HepG2 (cell line): ENCODE data around the gene IPO5. TPM values are rescaled to one million over a fixed set of nuclear protein-coding genes. Genes with fewer than 3 reads are reported as not detected.

Experiments used
- ATAC-seq: fragments of 200-7000 bp; cut with Tn5 transposase; 3 replicates; pipeline ENCODE4 v1.9.1; 2020; ENCODE audit warnings: mild to moderate bottlenecking, moderate library complexity
- BruUV-seq: library from RNA; stranded (reverse); fragments of 400-500 nt; replicated peaks from 2 replicates; lab custom pipeline; 2021; lab: Mats Ljungman, UMichigan
- CTCF ChIA-PET: fragments of 300-600 bp; formaldehyde crosslinking; extraction: SDS; loops from one replicate; lab custom pipeline; 2021; ENCODE audit warnings: low total read pairs, inconsistent platforms, low intra/inter-chr PET ratio; lab: Yijun Ruan, JAX
- POLR2A ChIA-PET: fragments of 350-600 bp; sonication (Branson Sonifier 250); formaldehyde crosslinking; loops from one replicate; lab custom pipeline; 2020; ENCODE audit warnings: antibody characterized with exemption, inconsistent platforms; lab: Yijun Ruan, JAX
- DNase-seq: peaks from one replicate; pipeline ENCODE4 v3.0.0-alpha.2; 2015; ENCODE audit warnings: low spot score
- FAIRE-seq: peaks from 3 replicates; lab custom pipeline; 2011; peaks lifted over from hg19 to GRCh38; lab: Jason Lieb, UNC
- H2AFZ ChIP-seq: one replicate; pipeline ENCODE4 v1.6.1; 2011; ENCODE audit warnings: low read length, inconsistent platforms
- H3K27ac ChIP-seq: fragments of 300-600 bp; 3 replicates; pipeline ENCODE4 v1.8.0; 2011; ENCODE audit warnings: mixed run types, mild to moderate bottlenecking, mixed read lengths, low read length, inconsistent platforms; ENCODE audit not compliant: insufficient read depth; ENCODE audit errors: extremely low read length
- H3K27me3 ChIP-seq, 2 experiments: fragments of 200-600 bp in 1 of 2; 2 replicates in 1 of 2; 3 replicates in 1 of 2; pipeline versions ENCODE4 v1.6.0 to v1.8.0; 2011; ENCODE audit warnings: low read length in 2 of 2, mild to moderate bottlenecking in 2 of 2, moderate library complexity in 2 of 2, inconsistent platforms in 1 of 2; ENCODE audit not compliant: insufficient read depth in 2 of 2, control insufficient read depth in 1 of 2
- H3K36me3 ChIP-seq, 2 experiments: fragments of 200-600 bp in 1 of 2; replicated peaks in 1 of 2; 2 replicates in 1 of 2; 3 replicates in 1 of 2; pipeline versions ENCODE4 v1.5.1 to v1.8.0; 2011; ENCODE audit warnings: low read length in 2 of 2, inconsistent platforms in 1 of 2; ENCODE audit not compliant: insufficient read depth in 2 of 2, control insufficient read depth in 1 of 2
- H3K4me1 ChIP-seq: 2 replicates; pipeline ENCODE4 v1.5.1; 2012; ENCODE audit warnings: low read length, inconsistent platforms; ENCODE audit not compliant: insufficient read depth
- H3K4me2 ChIP-seq: 2 replicates; pipeline ENCODE4 v1.6.0; 2011; ENCODE audit warnings: low read depth, low read length, inconsistent platforms
- H3K4me3 ChIP-seq, 3 experiments: fragments of 200-600 bp in 1 of 3; sonication (generic), shearing (Covaris generic) in 1 of 3; replicated peaks in 1 of 3; 2 replicates each; pipeline ENCODE4 v1.5.1; 2011 to 2016; ENCODE audit warnings: low read length in 3 of 3, inconsistent platforms in 2 of 3, low read depth in 2 of 3, mild to moderate bottlenecking in 2 of 3, control low read depth in 1 of 3, mixed read lengths in 1 of 3; ENCODE audit not compliant: insufficient read depth in 1 of 3
- H3K79me2 ChIP-seq: one replicate; pipeline ENCODE4 v1.6.1; 2011; ENCODE audit warnings: low read length, inconsistent platforms; ENCODE audit not compliant: insufficient read depth
- H3K9ac ChIP-seq: 2 replicates; pipeline ENCODE4 v1.6.0; 2011; ENCODE audit warnings: mild to moderate bottlenecking, low read depth, low read length, inconsistent platforms; ENCODE audit not compliant: insufficient read depth
- H3K9me3 ChIP-seq: 2 replicates; pipeline ENCODE4 v1.5.1; 2012; ENCODE audit warnings: mild to moderate bottlenecking, low read length
- H4K20me1 ChIP-seq: 2 replicates; pipeline ENCODE4 v1.6.0; 2011; ENCODE audit warnings: inconsistent platforms, mild to moderate bottlenecking, low read length, moderate library complexity; ENCODE audit not compliant: insufficient read depth
- IRX3 ChIP-seq: sonication (generic); formaldehyde crosslinking; IDR thresholded peaks from 2 replicates; pipeline ENCODE4 v1.8.1; 2023; ENCODE audit warnings: mild to moderate bottlenecking, low read depth, missing genetic modification reagents, borderline replicate concordance
- MZF1 ChIP-seq: sonication (generic); formaldehyde crosslinking; IDR thresholded peaks from 2 replicates; pipeline ENCODE4 v1.8.1; 2023; ENCODE audit warnings: mild to moderate bottlenecking, missing genetic modification reagents, borderline replicate concordance
- NONO ChIP-seq, 2 experiments: fragments of 450-650 bp in 1 of 2; sonication (generic) in 1 of 2; formaldehyde crosslinking in 1 of 2; IDR thresholded peaks in 1 of 2; conservative IDR thresholded peaks in 1 of 2; 2 replicates each; pipeline versions ENCODE4 v1.6.1 to v1.8.0; 2017 to 2022; ENCODE audit warnings: mild to moderate bottlenecking in 1 of 2, missing genetic modification reagents in 1 of 2, moderate library complexity in 1 of 2
- RAD51 ChIP-seq: fragments of 450-650 bp; IDR thresholded peaks from 2 replicates; pipeline ENCODE4 v1.6.1; 2016; ENCODE audit warnings: borderline replicate concordance
- RARG ChIP-seq: sonication (generic); formaldehyde crosslinking; IDR thresholded peaks from 2 replicates; pipeline ENCODE4 v1.4.0; 2020; ENCODE audit warnings: low read depth, mild to moderate bottlenecking, missing genetic modification reagents
- SUZ12 ChIP-seq: fragments of 150-350 bp; IDR thresholded peaks from 2 replicates; pipeline ENCODE4 v1.6.1; 2014; ENCODE audit warnings: low read depth, low read length
- ZEB1 ChIP-seq: IDR thresholded peaks from 2 replicates; pipeline ENCODE4 v1.6.1; 2012; ENCODE audit warnings: mild to moderate bottlenecking, low read depth, inconsistent platforms; ENCODE audit not compliant: insufficient replicate concordance
- ZNF136 ChIP-seq: sonication (generic); formaldehyde crosslinking; IDR thresholded peaks from 2 replicates; pipeline ENCODE4 v1.8.1; 2022; ENCODE audit warnings: low read depth, mild to moderate bottlenecking, moderate library complexity, missing genetic modification reagents
- ZNF276 ChIP-seq: sonication (generic); formaldehyde crosslinking; IDR thresholded peaks from 2 replicates; pipeline ENCODE4 v1.4.0; 2020; ENCODE audit warnings: mild to moderate bottlenecking, low read depth, missing genetic modification reagents
- ZNF737 ChIP-seq: sonication (generic); formaldehyde crosslinking; IDR thresholded peaks from 2 replicates; pipeline ENCODE4 v1.5.0; 2020; ENCODE audit warnings: missing genetic modification reagents, mild to moderate bottlenecking, borderline replicate concordance
- ZNF883 ChIP-seq: sonication (generic); formaldehyde crosslinking; IDR thresholded peaks from 2 replicates; pipeline ENCODE4 v1.5.1; 2020; ENCODE audit warnings: mild to moderate bottlenecking, missing genetic modification reagents; ENCODE audit errors: not compliant biosample characterization
- WGBS: methylation state at CpG from one replicate; pipeline ENCODE4 v1.1.6; 2017; ENCODE audit warnings: low lambda C conversion rate; 5-methylcytosine and 5-hydroxymethylcytosine counted together
- in situ Hi-C: cut with HindIII; loops from 2 replicates; pipeline ENCODE4 v1.10.0; 2017; ENCODE audit warnings: low pct_unique_long_range_greater_than_20kb; ENCODE audit not compliant: extremely low pct_ligation_motif_present
- intact Hi-C: fragments of 100-400 bp; cut with micrococcal nuclease; formaldehyde crosslinking; loops from one replicate; pipeline ENCODE4 v1.10.0; 2022; ENCODE audit not compliant: unreplicated experiment
- polyA plus RNA-seq, 8 experiments: library from polyadenylated mRNA; depleted of rRNA in 3 of 8; stranded (reverse) in 7 of 8; unstranded in 1 of 8; fragments of >200 nt; fragmentation: Illumina TruSeq in 4 of 8; extraction: Trizol in 4 of 8; gene quantifications; 2 replicates each; pipeline versions ENCODE4 v1.2.1 to v1.2.3, GENCODE V29; 2011 to 2016; ENCODE audit warnings: low read depth in 4 of 8, missing spikeins in 1 of 8, mixed read lengths in 1 of 8; ENCODE audit not compliant: insufficient read depth in 1 of 8
- total RNA-seq, 5 experiments: library from RNA; depleted of rRNA; stranded (reverse); fragments of >200 nt; fragmentation: Illumina TruSeq; extraction: Trizol; gene quantifications; 2 replicates each; pipeline ENCODE4 v1.2.3, GENCODE V29; 2016; ENCODE audit warnings: low read depth in 1 of 5
- TF ChIP-seq, protein P1 (sequence below), 2 experiments: IDR thresholded peaks; 2 replicates each; pipeline ENCODE4 v1.6.1; 2011 to 2012; ENCODE audit warnings: low read length in 2 of 2, borderline replicate concordance in 1 of 2, low read depth in 1 of 2, mild to moderate bottlenecking in 1 of 2, moderate library complexity in 1 of 2

The IPO5 gene
- total and polyA plus RNA-seq, 2 of the 13 experiments (the other 11 are each of a cell fraction or from before 2014, with no cell fraction given), result 155 to 242 TPM

DNA sequence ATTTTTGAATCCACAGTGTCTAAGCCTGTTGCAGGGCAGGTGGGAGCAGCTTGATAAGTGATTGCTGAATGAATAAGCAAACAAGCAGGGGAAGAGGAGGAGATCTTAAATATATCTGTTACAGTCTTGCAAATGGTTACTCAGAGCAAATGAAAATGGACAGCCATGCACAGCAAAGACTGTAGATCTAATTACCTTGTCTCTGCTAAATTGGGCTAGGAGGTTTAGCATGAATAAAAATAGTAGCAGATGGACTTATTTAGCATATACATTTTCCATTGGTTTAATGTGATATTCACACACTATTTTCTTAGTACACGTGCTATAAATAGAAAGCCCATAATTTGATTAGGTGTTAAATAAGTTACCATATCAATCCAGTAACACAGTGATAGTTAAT lies 116.5 kb downstream of the IPO5 start:
- TF ChIP-seq IRX3 (CRISPR knock-in tag) (no peak), NONO (IDR thresholded peaks at IDR 0.05) (no peak), NONO (CRISPR knock-in tag; conservative IDR thresholded peaks at IDR 0.05) (no peak), RAD51 (no peak)
- intact Hi-C loops (no loop called here), in situ Hi-C loops (no loop called here)
- no peaks in the 10 kb centered on the region for H4K20me1 ChIP-seq
- no peaks in the 10 kb centered on the region for H3K79me2 ChIP-seq
- no peak overlapping the region for H3K4me2 ChIP-seq
- no peak overlapping the region for H3K27ac ChIP-seq
- no peak overlapping the region for H2AFZ ChIP-seq
- no peak for FAIRE-seq
- WGBS, result 100% methylated on average over 1 of the region's 1 CpG
- ChIA-PET POLR2A (no interaction called here), CTCF (no interaction called here)
- H3K36me3 ChIP-seq, result no peaks in the 10 kb centered on the region
- no peak for ATAC-seq
- H3K4me3 ChIP-seq, result no peak overlapping the region
- peaks cover 0 to 5% of the 10 kb centered on the region in 2 experiments; a peak in 1 of 5 replicates for H3K27me3 ChIP-seq
- no peak overlapping the region for H3K9ac ChIP-seq
- BruUV-seq, result no TSS peak
- DNase-seq, result no peak
- H3K9me3 ChIP-seq, result no peaks in the 10 kb centered on the region
- peaks cover 27% of the 10 kb centered on the region for H3K4me1 ChIP-seq

GRCh38 chr13:98071316-98071715 lies 117.8 kb downstream of the IPO5 start:
- no TSS peak for BruUV-seq
- no peak overlapping the region for H3K9ac ChIP-seq
- no peaks in the 10 kb centered on the region for H4K20me1 ChIP-seq
- peaks cover 16% of the 10 kb centered on the region for H3K4me1 ChIP-seq
- CTCF ChIA-PET, result no interaction called here
- no peaks in the 10 kb centered on the region for H3K36me3 ChIP-seq
- WGBS, result 80% methylated on average over 1 of the region's 1 CpG
- POLR2A ChIA-PET, result no interaction called here
- intact Hi-C loops, result no loop called here
- DNase-seq (no peak), ATAC-seq (no peak), FAIRE-seq (no peak)
- H3K4me2 ChIP-seq, result no peak overlapping the region
- no peaks in the 10 kb centered on the region for H3K9me3 ChIP-seq
- H2AFZ ChIP-seq, result no peak overlapping the region
- no peaks in the 10 kb centered on the region for H3K79me2 ChIP-seq
- H3K4me3 ChIP-seq, result no peak overlapping the region
- in situ Hi-C loops, result no loop called here
- no peak overlapping the region for H3K27ac ChIP-seq
- H3K27me3 ChIP-seq, result peaks cover 0 to 5% of the 10 kb centered on the region in 2 experiments; a peak in 1 of 5 replicates
- TF ChIP-seq ZNF883 (CRISPR knock-in tag) (no peak), SUZ12 (no peak), ZNF276 (CRISPR knock-in tag) (no peak), RARG (no peak), ZNF737 (CRISPR knock-in tag) (no peak), ZNF136 (CRISPR knock-in tag) (no peak), ZEB1 (no peak), MZF1 (CRISPR knock-in tag) (no peak)
- TF ChIP-seq, protein P1, sequence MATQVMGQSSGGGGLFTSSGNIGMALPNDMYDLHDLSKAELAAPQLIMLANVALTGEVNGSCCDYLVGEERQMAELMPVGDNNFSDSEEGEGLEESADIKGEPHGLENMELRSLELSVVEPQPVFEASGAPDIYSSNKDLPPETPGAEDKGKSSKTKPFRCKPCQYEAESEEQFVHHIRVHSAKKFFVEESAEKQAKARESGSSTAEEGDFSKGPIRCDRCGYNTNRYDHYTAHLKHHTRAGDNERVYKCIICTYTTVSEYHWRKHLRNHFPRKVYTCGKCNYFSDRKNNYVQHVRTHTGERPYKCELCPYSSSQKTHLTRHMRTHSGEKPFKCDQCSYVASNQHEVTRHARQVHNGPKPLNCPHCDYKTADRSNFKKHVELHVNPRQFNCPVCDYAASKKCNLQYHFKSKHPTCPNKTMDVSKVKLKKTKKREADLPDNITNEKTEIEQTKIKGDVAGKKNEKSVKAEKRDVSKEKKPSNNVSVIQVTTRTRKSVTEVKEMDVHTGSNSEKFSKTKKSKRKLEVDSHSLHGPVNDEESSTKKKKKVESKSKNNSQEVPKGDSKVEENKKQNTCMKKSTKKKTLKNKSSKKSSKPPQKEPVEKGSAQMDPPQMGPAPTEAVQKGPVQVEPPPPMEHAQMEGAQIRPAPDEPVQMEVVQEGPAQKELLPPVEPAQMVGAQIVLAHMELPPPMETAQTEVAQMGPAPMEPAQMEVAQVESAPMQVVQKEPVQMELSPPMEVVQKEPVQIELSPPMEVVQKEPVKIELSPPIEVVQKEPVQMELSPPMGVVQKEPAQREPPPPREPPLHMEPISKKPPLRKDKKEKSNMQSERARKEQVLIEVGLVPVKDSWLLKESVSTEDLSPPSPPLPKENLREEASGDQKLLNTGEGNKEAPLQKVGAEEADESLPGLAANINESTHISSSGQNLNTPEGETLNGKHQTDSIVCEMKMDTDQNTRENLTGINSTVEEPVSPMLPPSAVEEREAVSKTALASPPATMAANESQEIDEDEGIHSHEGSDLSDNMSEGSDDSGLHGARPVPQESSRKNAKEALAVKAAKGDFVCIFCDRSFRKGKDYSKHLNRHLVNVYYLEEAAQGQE (IDR thresholded peaks at IDR 0.05; ENCODE audit: borderline replicate concordance in 1 of 2, low read depth in 1 of 2, low read length in 2 of 2), result no peak
